Measurements from ENCODE around the gene NUDT22.

The NUDT22 gene

GRCh38 chr11:64255135-64256128 is 29.4 kb downstream of the NUDT22 start:
- no peak for DNase-seq (ENCODE audit: low read depth)

GRCh38 chr11:64256300-64256699 is 30.2 kb downstream of the NUDT22 start:
- DNase-seq (ENCODE audit: low read depth) = no peak

- DNase-seq (ENCODE audit: low read depth) = no peak
Observed at GRCh38 chr11:64258356-64258755, 32.3 kb downstream of the NUDT22 start.

- no peak for DNase-seq (ENCODE audit: low read depth)
Observed at GRCh38 chr11:64258946-64259532, 33.0 kb downstream of the NUDT22 start.

GRCh38 chr11:64259533-64260067 is 33.5 kb downstream of the NUDT22 start:
- DNase-seq (ENCODE audit: low read depth) = no peak

- DNase-seq (ENCODE audit: low read depth) = no peak
Observed at GRCh38 chr11:64260147-64260708, 34.2 kb downstream of the NUDT22 start.

- DNase-seq (ENCODE audit: low read depth) = no peak
Observed at GRCh38 chr11:64261556-64262080, 35.5 kb downstream of the NUDT22 start.

- no peak for DNase-seq (ENCODE audit: low read depth)
Observed at GRCh38 chr11:64262271-64263002, 36.4 kb downstream of the NUDT22 start.

GRCh38 chr11:64263021-64263946 is 37.2 kb downstream of the NUDT22 start:
- no peak for DNase-seq (ENCODE audit: low read depth)

GRCh38 chr11:64263947-64264317 is 37.9 kb downstream of the NUDT22 start:
- no peak for DNase-seq (ENCODE audit: low read depth)

- DNase-seq (ENCODE audit: low read depth) = no peak
Observed at GRCh38 chr11:64264371-64264852, 38.3 kb downstream of the NUDT22 start.

GRCh38 chr11:64265176-64266160 is 39.4 kb downstream of the NUDT22 start:
- no peak for DNase-seq (ENCODE audit: low read depth)

- DNase-seq (ENCODE audit: low read depth) = no peak
Observed at GRCh38 chr11:64266339-64266738, 40.3 kb downstream of the NUDT22 start.

GRCh38 chr11:64267207-64267945 is 41.3 kb downstream of the NUDT22 start:
- no peak for DNase-seq (ENCODE audit: low read depth)

- no peak for DNase-seq (ENCODE audit: low read depth)
Observed at GRCh38 chr11:64268025-64268892, 42.2 kb downstream of the NUDT22 start.

GRCh38 chr11:64268893-64269539 is 42.9 kb downstream of the NUDT22 start:
- no peak for DNase-seq (ENCODE audit: low read depth)
